ENCODE data around the gene LCE6A. TPM values are rescaled to one million over a fixed set of nuclear protein-coding genes. Genes with fewer than 3 reads are reported as not detected.

LCE6A gene
- total RNA-seq, 1 donor: not detected

DNA sequence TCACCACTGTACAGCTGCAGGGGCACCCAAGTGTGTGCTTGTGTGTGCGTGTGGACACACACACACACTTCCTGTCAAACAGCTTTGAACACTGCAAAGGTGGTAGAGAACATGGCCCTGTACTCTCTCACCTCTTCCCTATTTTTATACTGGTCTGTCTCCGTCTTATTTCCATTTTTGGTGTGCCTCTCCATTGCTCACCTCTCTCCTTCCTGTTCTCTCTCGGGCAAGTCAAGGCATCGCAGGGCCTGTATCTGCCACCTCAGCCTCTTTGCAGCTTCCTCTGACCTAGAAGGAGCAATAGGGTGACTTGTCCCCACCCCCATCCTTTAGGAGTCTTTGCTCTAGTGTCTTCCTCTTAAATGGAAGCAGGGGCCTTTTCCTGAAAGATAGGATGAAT is 37.7 kb downstream of the LCE6A start:
- TF ChIP-seq, protein P1, sequence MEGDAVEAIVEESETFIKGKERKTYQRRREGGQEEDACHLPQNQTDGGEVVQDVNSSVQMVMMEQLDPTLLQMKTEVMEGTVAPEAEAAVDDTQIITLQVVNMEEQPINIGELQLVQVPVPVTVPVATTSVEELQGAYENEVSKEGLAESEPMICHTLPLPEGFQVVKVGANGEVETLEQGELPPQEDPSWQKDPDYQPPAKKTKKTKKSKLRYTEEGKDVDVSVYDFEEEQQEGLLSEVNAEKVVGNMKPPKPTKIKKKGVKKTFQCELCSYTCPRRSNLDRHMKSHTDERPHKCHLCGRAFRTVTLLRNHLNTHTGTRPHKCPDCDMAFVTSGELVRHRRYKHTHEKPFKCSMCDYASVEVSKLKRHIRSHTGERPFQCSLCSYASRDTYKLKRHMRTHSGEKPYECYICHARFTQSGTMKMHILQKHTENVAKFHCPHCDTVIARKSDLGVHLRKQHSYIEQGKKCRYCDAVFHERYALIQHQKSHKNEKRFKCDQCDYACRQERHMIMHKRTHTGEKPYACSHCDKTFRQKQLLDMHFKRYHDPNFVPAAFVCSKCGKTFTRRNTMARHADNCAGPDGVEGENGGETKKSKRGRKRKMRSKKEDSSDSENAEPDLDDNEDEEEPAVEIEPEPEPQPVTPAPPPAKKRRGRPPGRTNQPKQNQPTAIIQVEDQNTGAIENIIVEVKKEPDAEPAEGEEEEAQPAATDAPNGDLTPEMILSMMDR (IDR thresholded peaks at IDR 0.05; ENCODE audit: insufficient read depth, low read depth, low read length): no peak
- DNase-seq (ENCODE audit: low read depth): no peak

DNA sequence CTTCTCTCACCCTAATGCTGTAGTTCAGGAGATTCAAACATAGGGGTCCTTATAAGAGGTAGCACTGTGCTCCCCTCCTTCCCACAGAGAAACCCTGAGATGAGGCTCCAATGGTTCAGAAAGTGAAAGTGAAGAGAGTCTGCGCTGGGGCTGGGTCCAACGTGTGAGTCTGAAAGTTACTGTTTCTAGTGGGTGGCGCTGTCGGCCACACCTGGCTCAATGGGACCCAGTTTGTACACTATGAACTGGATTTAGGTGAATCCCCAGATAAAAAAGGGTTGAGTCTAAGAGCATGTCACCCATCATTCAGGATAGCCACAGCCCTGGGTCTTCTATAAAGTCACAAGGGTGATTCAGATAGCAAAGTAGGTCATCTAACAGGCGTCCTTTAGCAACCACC is 38.3 kb downstream of the LCE6A start:
- TF ChIP-seq, protein P1 (IDR thresholded peaks at IDR 0.05; ENCODE audit: insufficient read depth, low read depth, low read length): no peak
- no peak for DNase-seq (ENCODE audit: low read depth)
- no peak overlapping the region for H3K4me3 ChIP-seq (ENCODE audit: low read depth, low read length)

More for the DNA sequence above, 37.7 kb downstream of the LCE6A start:
- H3K4me3 ChIP-seq (ENCODE audit: low read depth, low read length): no peak overlapping the region

DNA sequence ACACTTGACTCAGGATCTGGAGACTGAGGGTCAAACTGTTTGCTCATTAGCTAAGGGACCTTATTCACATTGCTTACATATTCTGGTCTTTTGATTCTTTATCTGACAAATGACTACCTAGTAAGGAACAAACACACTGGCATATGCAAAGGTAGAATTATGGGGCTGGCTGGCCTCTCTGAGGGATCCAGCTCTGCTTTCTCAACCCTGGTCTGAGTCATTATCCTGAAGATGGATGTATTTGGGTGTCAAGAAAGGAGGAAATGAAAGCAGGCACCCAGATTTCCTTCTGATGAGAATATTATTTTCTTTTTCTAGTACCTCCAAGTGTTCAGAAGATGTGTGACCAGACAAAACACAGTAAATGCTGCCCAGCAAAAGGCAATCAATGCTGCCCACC is 41.4 kb downstream of the LCE6A start:
- no peak for DNase-seq (ENCODE audit: low read depth)
- TF ChIP-seq, protein P1 (IDR thresholded peaks at IDR 0.05; ENCODE audit: insufficient read depth, low read depth, low read length): no peak

DNA sequence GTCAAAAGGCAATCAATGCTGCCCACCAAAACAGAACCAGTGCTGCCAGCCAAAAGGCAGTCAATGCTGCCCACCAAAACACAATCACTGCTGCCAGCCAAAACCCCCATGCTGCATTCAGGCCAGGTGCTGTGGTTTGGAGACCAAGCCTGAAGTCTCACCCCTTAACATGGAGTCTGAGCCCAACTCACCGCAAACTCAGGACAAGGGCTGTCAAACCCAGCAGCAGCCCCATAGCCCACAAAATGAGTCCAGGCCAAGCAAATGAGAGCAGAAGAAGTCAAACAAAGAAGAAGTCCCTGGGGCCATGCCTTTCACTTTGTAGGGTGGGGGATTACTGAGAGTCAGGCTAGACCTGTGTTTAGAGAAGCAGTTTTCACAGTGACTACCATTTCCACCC is 41.9 kb downstream of the LCE6A start:
- H3K4me3 ChIP-seq (ENCODE audit: low read depth, low read length): no peak overlapping the region
- TF ChIP-seq, protein P1 (IDR thresholded peaks at IDR 0.05; ENCODE audit: insufficient read depth, low read depth, low read length): no peak
- no peak for DNase-seq (ENCODE audit: low read depth)

More for the DNA sequence above, 41.4 kb downstream of the LCE6A start:
- H3K4me3 ChIP-seq (ENCODE audit: low read depth, low read length): no peak overlapping the region

DNA sequence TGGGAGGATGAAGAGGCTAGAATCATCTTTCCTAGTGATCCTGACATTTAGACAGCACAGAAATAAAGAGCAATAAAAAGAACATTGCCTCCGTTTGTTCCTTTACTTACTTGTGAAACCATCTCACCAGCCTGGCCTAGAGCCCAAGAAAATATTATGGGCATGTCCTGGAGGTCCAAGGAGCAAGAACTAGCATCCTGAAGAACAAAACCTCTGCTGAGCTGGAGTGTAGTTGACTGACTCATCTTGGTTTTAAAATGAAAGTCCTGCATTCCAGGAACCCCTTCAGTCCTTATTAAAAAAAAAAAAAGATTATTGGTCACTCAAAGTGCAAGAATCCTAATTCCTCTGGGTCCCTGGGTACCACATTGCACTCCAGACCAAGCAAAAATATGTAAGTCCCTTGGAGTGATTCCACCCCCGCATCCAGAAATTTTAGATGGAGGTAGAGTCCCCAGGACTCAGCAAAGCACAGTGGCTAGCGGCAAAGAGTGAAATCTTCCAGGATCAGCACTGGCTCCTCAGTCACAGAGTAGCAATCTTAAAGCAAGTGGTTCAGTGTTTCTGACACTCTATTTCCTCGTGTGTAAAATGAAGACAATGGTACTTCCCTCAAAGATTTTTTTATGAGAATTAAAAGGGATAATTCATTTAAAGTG is 42.4 kb downstream of the LCE6A start:
- TF ChIP-seq, protein P1 (IDR thresholded peaks at IDR 0.05; ENCODE audit: insufficient read depth, low read depth, low read length): no peak
- no peak overlapping the region for H3K4me3 ChIP-seq (ENCODE audit: low read depth, low read length)
- no peak for DNase-seq (ENCODE audit: low read depth)

DNA sequence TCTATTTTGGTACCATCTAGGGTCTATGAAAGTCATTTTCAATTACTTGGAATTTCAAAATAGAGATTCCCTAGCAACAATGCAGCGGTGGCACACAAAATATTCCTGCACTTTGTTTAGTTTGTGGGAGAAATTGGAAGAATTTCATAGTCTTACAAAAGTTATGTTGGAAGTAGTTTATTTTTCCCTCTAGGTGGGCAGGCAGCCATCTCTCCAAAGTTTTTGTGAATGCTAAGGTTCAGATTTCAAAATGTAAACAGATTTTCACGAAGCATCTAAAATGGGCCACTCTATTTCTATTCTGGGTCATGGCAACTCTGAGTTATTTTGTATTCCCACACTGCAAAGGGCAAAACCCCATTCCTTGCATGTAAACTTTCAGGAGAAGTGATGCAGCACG is 43.4 kb downstream of the LCE6A start:
- TF ChIP-seq, protein P1 (IDR thresholded peaks at IDR 0.05; ENCODE audit: insufficient read depth, low read depth, low read length): no peak

More for the DNA sequence above, 43.4 kb downstream of the LCE6A start:
- no peak for DNase-seq (ENCODE audit: low read depth)
- no peak overlapping the region for H3K4me3 ChIP-seq (ENCODE audit: low read depth, low read length)

Measured in fibroblast of villous mesenchyme (primary cell).